HepG2 (cell line): ENCODE results near the gene RHBDD3. TPM values are rescaled to one million over a fixed set of nuclear protein-coding genes. Genes with fewer than 3 reads are reported as not detected.
A peak's percentile ranks its signal among the peaks of the same experiment; 100 is the strongest.

Experiments used
- CAMTA2 ChIP-seq: sonication (generic); formaldehyde crosslinking; IDR thresholded peaks from 2 replicates; pipeline ENCODE4 v1.4.0; 2020; ENCODE audit warnings: mild to moderate bottlenecking, missing genetic modification reagents, borderline replicate concordance
- CCDC6 ChIP-seq: sonication (generic); formaldehyde crosslinking; IDR thresholded peaks from 2 replicates; pipeline ENCODE4 v1.8.1; 2022; ENCODE audit warnings: mild to moderate bottlenecking, missing genetic modification reagents, moderate library complexity
- EEA1 ChIP-seq: sonication (generic); formaldehyde crosslinking; IDR thresholded peaks from 2 replicates; pipeline ENCODE4 v1.5.1; 2020; ENCODE audit warnings: mild to moderate bottlenecking, missing genetic modification reagents, borderline replicate concordance
- FOXA3 ChIP-seq: IDR thresholded peaks from 2 replicates; pipeline ENCODE4 v1.6.1; 2016; ENCODE audit warnings: missing genetic modification reagents, missing compliant biosample characterization
- MTF1 ChIP-seq: sonication (generic); formaldehyde crosslinking; IDR thresholded peaks from 2 replicates; pipeline ENCODE4 v1.5.0; 2020; ENCODE audit warnings: missing genetic modification reagents
- NPAS2 ChIP-seq: sonication (generic); formaldehyde crosslinking; IDR thresholded peaks from 2 replicates; pipeline ENCODE4 v1.8.0; 2022; ENCODE audit warnings: mild to moderate bottlenecking, missing genetic modification reagents, borderline replicate concordance
- PAXIP1 ChIP-seq: sonication (generic); formaldehyde crosslinking; conservative IDR thresholded peaks from 2 replicates; pipeline ENCODE4 v1.4.0; 2020; ENCODE audit warnings: mild to moderate bottlenecking, missing genetic modification reagents, moderate library complexity
- PCBP1 ChIP-seq: fragments of 200-400 bp; formaldehyde crosslinking; IDR thresholded peaks from 2 replicates; pipeline ENCODE4 v1.6.1; 2017; ENCODE audit warnings: mild to moderate bottlenecking, low read depth, low read length, borderline replicate concordance
- POGZ ChIP-seq: sonication (generic); formaldehyde crosslinking; IDR thresholded peaks from 2 replicates; pipeline ENCODE4 v1.4.0; 2020; ENCODE audit warnings: mild to moderate bottlenecking, missing genetic modification reagents
- POLR2AphosphoS2 ChIP-seq: IDR thresholded peaks from 2 replicates; pipeline ENCODE4 v1.6.1; 2011; ENCODE audit warnings: low read depth, low read length, improper control_type of control experiment
- RBFOX2 ChIP-seq: fragments of 200-400 bp; formaldehyde crosslinking; IDR thresholded peaks from 2 replicates; pipeline ENCODE4 v1.6.1; 2017; ENCODE audit warnings: low read depth, mild to moderate bottlenecking, low read length
- RELA ChIP-seq: sonication (generic); formaldehyde crosslinking; IDR thresholded peaks from 2 replicates; pipeline ENCODE4 v1.4.0; 2020; ENCODE audit warnings: missing genetic modification reagents
- REXO4 ChIP-seq: sonication (generic); formaldehyde crosslinking; IDR thresholded peaks from 2 replicates; pipeline ENCODE4 v1.8.0; 2022; ENCODE audit warnings: missing genetic modification reagents, mild to moderate bottlenecking, borderline replicate concordance
- ZBTB14 ChIP-seq: sonication (generic); formaldehyde crosslinking; IDR thresholded peaks from 2 replicates; pipeline ENCODE4 v1.4.0; 2020; ENCODE audit warnings: missing genetic modification reagents
- ZBTB21 ChIP-seq: sonication (generic); formaldehyde crosslinking; IDR thresholded peaks from 2 replicates; pipeline ENCODE4 v1.4.0; 2020; ENCODE audit warnings: missing genetic modification reagents
- ZFAT ChIP-seq: sonication (generic); formaldehyde crosslinking; conservative IDR thresholded peaks from 2 replicates; pipeline ENCODE4 v1.8.1; 2023; ENCODE audit warnings: missing genetic modification reagents, inconsistent platforms
- ZIK1 ChIP-seq: sonication (generic); formaldehyde crosslinking; IDR thresholded peaks from 2 replicates; pipeline ENCODE4 v1.5.0; 2020; ENCODE audit warnings: mild to moderate bottlenecking, low read depth, missing genetic modification reagents, borderline replicate concordance
- ZNF160 ChIP-seq: sonication (generic); formaldehyde crosslinking; IDR thresholded peaks from 2 replicates; pipeline ENCODE4 v1.8.0; 2022; ENCODE audit warnings: mild to moderate bottlenecking, inconsistent platforms, missing genetic modification reagents
- ZNF235 ChIP-seq: sonication (generic); formaldehyde crosslinking; IDR thresholded peaks from 2 replicates; pipeline ENCODE4 v1.8.1; 2023; ENCODE audit warnings: mild to moderate bottlenecking, missing genetic modification reagents, borderline replicate concordance
- ZNF350 ChIP-seq: sonication (generic); formaldehyde crosslinking; IDR thresholded peaks from 2 replicates; pipeline ENCODE4 v1.4.0; 2020; ENCODE audit warnings: mild to moderate bottlenecking, low read depth, missing genetic modification reagents, borderline replicate concordance
- ZNF567 ChIP-seq: sonication (generic); formaldehyde crosslinking; IDR thresholded peaks from 2 replicates; pipeline ENCODE4 v1.8.1; 2023; ENCODE audit warnings: mild to moderate bottlenecking, missing genetic modification reagents, borderline replicate concordance
- polyA plus RNA-seq, 8 experiments: library from polyadenylated mRNA; depleted of rRNA in 3 of 8; stranded (reverse) in 7 of 8; unstranded in 1 of 8; fragments of >200 nt; fragmentation: Illumina TruSeq in 4 of 8; extraction: Trizol in 4 of 8; gene quantifications; 2 replicates each; pipeline versions ENCODE4 v1.2.1 to v1.2.3, GENCODE V29; 2011 to 2016; ENCODE audit warnings: low read depth in 4 of 8, missing spikeins in 1 of 8, mixed read lengths in 1 of 8; ENCODE audit not compliant: insufficient read depth in 1 of 8
- total RNA-seq, 5 experiments: library from RNA; depleted of rRNA; stranded (reverse); fragments of >200 nt; fragmentation: Illumina TruSeq; extraction: Trizol; gene quantifications; 2 replicates each; pipeline ENCODE4 v1.2.3, GENCODE V29; 2016; ENCODE audit warnings: low read depth in 1 of 5
- TF ChIP-seq, protein P1 (sequence below): sonication (generic); formaldehyde crosslinking; IDR thresholded peaks from 2 replicates; pipeline ENCODE4 v1.4.0; 2020; ENCODE audit warnings: mild to moderate bottlenecking, missing genetic modification reagents
- TF ChIP-seq, protein P2 (sequence below): sonication (generic); formaldehyde crosslinking; conservative IDR thresholded peaks from 2 replicates; pipeline ENCODE4 v1.8.1; 2023; ENCODE audit warnings: missing genetic modification reagents

Gene RHBDD3
- total and polyA plus RNA-seq, 2 of the 13 experiments (the other 11 are each of a cell fraction or from before 2014, with no cell fraction given): 12.1 to 26.7 TPM

GRCh38 chr22:29269731-29270474, 2.1 kb upstream of the RHBDD3 start (continued):
- TF ChIP-seq RBFOX2 (0 out of 2 replicates have a peak, but pooled peaks have one; percentile 12), ZNF235 (no peak), ZNF350 (CRISPR knock-in tag) (no peak), MTF1 (CRISPR knock-in tag) (no peak), ZNF567 (CRISPR knock-in tag) (no peak), ZFAT (no peak), ZNF160 (CRISPR knock-in tag) (peak; percentile 27; the same call in 1 of the 2 replicates), CAMTA2 (CRISPR knock-in tag) (no peak), PAXIP1 (CRISPR knock-in tag) (no peak), REXO4 (no peak), ZBTB21 (no peak), POLR2AphosphoS2 (0 out of 2 replicates have a peak, but pooled peaks have one; percentile 44), EEA1 (CRISPR knock-in tag) (no peak), NPAS2 (no peak), POGZ (CRISPR knock-in tag) (no peak), ZIK1 (no peak), PCBP1 (no peak), RELA (CRISPR knock-in tag) (no peak), ZBTB14 (CRISPR knock-in tag) (no peak), FOXA3 (CRISPR knock-in tag) (peak; percentile 78), CCDC6 (CRISPR knock-in tag) (no peak)
- TF ChIP-seq, protein P1, sequence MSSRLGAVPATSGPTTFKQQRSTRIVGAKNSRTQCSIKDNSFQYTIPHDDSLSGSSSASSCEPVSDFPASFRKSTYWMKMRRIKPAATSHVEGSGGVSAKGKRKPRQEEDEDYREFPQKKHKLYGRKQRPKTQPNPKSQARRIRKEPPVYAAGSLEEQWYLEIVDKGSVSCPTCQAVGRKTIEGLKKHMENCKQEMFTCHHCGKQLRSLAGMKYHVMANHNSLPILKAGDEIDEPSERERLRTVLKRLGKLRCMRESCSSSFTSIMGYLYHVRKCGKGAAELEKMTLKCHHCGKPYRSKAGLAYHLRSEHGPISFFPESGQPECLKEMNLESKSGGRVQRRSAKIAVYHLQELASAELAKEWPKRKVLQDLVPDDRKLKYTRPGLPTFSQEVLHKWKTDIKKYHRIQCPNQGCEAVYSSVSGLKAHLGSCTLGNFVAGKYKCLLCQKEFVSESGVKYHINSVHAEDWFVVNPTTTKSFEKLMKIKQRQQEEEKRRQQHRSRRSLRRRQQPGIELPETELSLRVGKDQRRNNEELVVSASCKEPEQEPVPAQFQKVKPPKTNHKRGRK (CRISPR knock-in tag): no peak
- TF ChIP-seq, protein P2, sequence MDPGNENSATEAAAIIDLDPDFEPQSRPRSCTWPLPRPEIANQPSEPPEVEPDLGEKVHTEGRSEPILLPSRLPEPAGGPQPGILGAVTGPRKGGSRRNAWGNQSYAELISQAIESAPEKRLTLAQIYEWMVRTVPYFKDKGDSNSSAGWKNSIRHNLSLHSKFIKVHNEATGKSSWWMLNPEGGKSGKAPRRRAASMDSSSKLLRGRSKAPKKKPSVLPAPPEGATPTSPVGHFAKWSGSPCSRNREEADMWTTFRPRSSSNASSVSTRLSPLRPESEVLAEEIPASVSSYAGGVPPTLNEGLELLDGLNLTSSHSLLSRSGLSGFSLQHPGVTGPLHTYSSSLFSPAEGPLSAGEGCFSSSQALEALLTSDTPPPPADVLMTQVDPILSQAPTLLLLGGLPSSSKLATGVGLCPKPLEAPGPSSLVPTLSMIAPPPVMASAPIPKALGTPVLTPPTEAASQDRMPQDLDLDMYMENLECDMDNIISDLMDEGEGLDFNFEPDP: no peak
